Neural cell (in vitro differentiated cells): ENCODE data around the gene FAM163B. TPM values are rescaled to one million over a fixed set of nuclear protein-coding genes. Genes with fewer than 3 reads are reported as not detected.

Source experiments
- H2AFZ ChIP-seq: fragments of 200-600, 300-800 bp; sonication (generic), shearing (Covaris generic); 2 replicates; pipeline ENCODE4 v1.6.0; 2014; ENCODE audit warnings: low read depth, mild to moderate bottlenecking, antibody characterized with exemption, low read length, moderate library complexity
- H3F3A ChIP-seq: fragments of 200-600 bp; shearing (Covaris generic); 2 replicates; pipeline ENCODE4 v1.6.1; 2016; ENCODE audit warnings: mild to moderate bottlenecking, moderate library complexity, mixed read lengths, antibody characterized with exemption, low read length; ENCODE audit not compliant: insufficient read depth, poor library complexity, severe bottlenecking
- H3K27ac ChIP-seq: fragments of 200-600, 300-800 bp; sonication (generic), shearing (Covaris generic); 2 replicates; pipeline ENCODE4 v1.5.1; 2014; ENCODE audit warnings: mild to moderate bottlenecking, low read length, moderate library complexity
- H3K27me3 ChIP-seq: fragments of 300-800, 200-600 bp; sonication (generic), shearing (Covaris generic); 2 replicates; pipeline ENCODE4 v1.6.0; 2014; ENCODE audit warnings: mild to moderate bottlenecking, low read depth, low read length, moderate library complexity; ENCODE audit not compliant: insufficient read depth
- H3K36me3 ChIP-seq: fragments of 300-800, 200-600 bp; sonication (generic), shearing (Covaris generic); 2 replicates; pipeline ENCODE4 v1.5.1; 2014; ENCODE audit warnings: mild to moderate bottlenecking, antibody characterized with exemption, low read length, moderate library complexity; ENCODE audit not compliant: insufficient read depth
- H3K4me2 ChIP-seq: fragments of 300-800, 200-600 bp; sonication (generic), shearing (Covaris generic); 2 replicates; pipeline ENCODE4 v1.6.0; 2014; ENCODE audit warnings: mild to moderate bottlenecking, low read length
- H3K4me3 ChIP-seq: fragments of 300-800, 200-600 bp; sonication (generic), shearing (Covaris generic); 2 replicates; pipeline ENCODE4 v1.5.1; 2014; ENCODE audit warnings: mild to moderate bottlenecking, low read length, moderate library complexity
- H3K79me2 ChIP-seq: fragments of 200-600 bp; shearing (Covaris generic); replicated peaks from 2 replicates; pipeline ENCODE4 v1.6.0; 2014; ENCODE audit warnings: mild to moderate bottlenecking, low read length, moderate library complexity; ENCODE audit not compliant: insufficient read depth
- H3K9ac ChIP-seq: fragments of 300-800, 200-600 bp; sonication (generic), shearing (Covaris generic); 2 replicates; pipeline ENCODE4 v1.6.1; 2016; ENCODE audit warnings: mild to moderate bottlenecking, low read length, mixed read lengths
- H3K9me2 ChIP-seq: fragments of 200-600 bp; shearing (Covaris generic); 2 replicates; pipeline ENCODE4 v1.6.1; 2016; ENCODE audit warnings: mild to moderate bottlenecking, low read length, mixed read lengths; ENCODE audit not compliant: insufficient read depth
- H3K9me3 ChIP-seq: fragments of 200-600, 300-800 bp; sonication (generic), shearing (Covaris generic); 2 replicates; pipeline ENCODE4 v1.6.1; 2016; ENCODE audit warnings: mild to moderate bottlenecking, mixed run types, low read length, moderate library complexity, mixed read lengths
- H4K20me1 ChIP-seq: fragments of 200-600 bp; shearing (Covaris generic); 2 replicates; pipeline ENCODE4 v1.6.1; 2016; ENCODE audit warnings: mild to moderate bottlenecking, mixed run types; ENCODE audit not compliant: insufficient read depth
- CTCF ChIP-seq: fragments of 450-650 bp; IDR thresholded peaks from 2 replicates; pipeline ENCODE4 v1.5.1; 2014; ENCODE audit warnings: antibody characterized with exemption, mild to moderate bottlenecking, moderate library complexity; ENCODE audit not compliant: poor library complexity, severe bottlenecking
- EP300 ChIP-seq: fragments of 450-650 bp; conservative IDR thresholded peaks from 2 replicates; pipeline ENCODE4 v1.6.1; 2014; ENCODE audit warnings: antibody characterized with exemption, mild to moderate bottlenecking, moderate library complexity; ENCODE audit not compliant: poor library complexity, severe bottlenecking
- EZH2 ChIP-seq: fragments of 200-600, 300-800 bp; shearing (Covaris generic), sonication (generic); IDR thresholded peaks from 2 replicates; pipeline ENCODE4 v1.6.1; 2014; ENCODE audit warnings: antibody characterized with exemption, low read length, borderline replicate concordance, mild to moderate bottlenecking; ENCODE audit not compliant: insufficient read depth, poor library complexity, severe bottlenecking
- MXI1 ChIP-seq: fragments of 450-650 bp; conservative IDR thresholded peaks from 2 replicates; pipeline ENCODE4 v1.6.1; 2014; ENCODE audit warnings: antibody characterized with exemption, mild to moderate bottlenecking; ENCODE audit not compliant: poor library complexity, severe bottlenecking
- POLR2AphosphoS5 ChIP-seq: IDR thresholded peaks from 2 replicates; pipeline ENCODE4 v1.6.1; 2012
- RAD21 ChIP-seq: fragments of 450-650 bp; conservative IDR thresholded peaks from 2 replicates; pipeline ENCODE4 v1.6.1; 2014; ENCODE audit warnings: antibody characterized with exemption, mild to moderate bottlenecking, moderate library complexity
- REST ChIP-seq: IDR thresholded peaks from 2 replicates; pipeline ENCODE4 v1.6.1; 2012; ENCODE audit warnings: borderline replicate concordance
- SMC3 ChIP-seq: fragments of 450-650 bp; conservative IDR thresholded peaks from 2 replicates; pipeline ENCODE4 v1.6.1; 2014; ENCODE audit warnings: antibody characterized with exemption, mild to moderate bottlenecking, moderate library complexity; ENCODE audit not compliant: poor library complexity
- TAF1 ChIP-seq: IDR thresholded peaks from 2 replicates; pipeline ENCODE4 v1.6.1; 2012; ENCODE audit warnings: low read depth
- polyA plus RNA-seq: library from polyadenylated mRNA; depleted of rRNA; stranded (reverse); fragments of >200 nt; gene quantifications from 2 replicates; pipeline ENCODE4 v1.2.3, GENCODE V29; 2014

Gene FAM163B
- polyA plus RNA-seq, 1 donor from 2014 or later = 1.5 TPM

- H3K9me2 ChIP-seq = no peaks in the 10 kb centered on the region
- no peak overlapping the region for H3K9ac ChIP-seq
- H2AFZ ChIP-seq = no peak overlapping the region
- H3K36me3 ChIP-seq = no peaks in the 10 kb centered on the region
- no peak overlapping the region for H3K4me3 ChIP-seq
- H3K27me3 ChIP-seq = no peaks in the 10 kb centered on the region
- no peaks in the 10 kb centered on the region for H4K20me1 ChIP-seq
- H3K4me2 ChIP-seq = no peak overlapping the region
- TF ChIP-seq EP300 = no peak
- TF ChIP-seq RAD21 = no peak
- TF ChIP-seq EZH2 = no peak
- no peak for TF ChIP-seq CTCF
- TF ChIP-seq TAF1 = no peak
- no peak for TF ChIP-seq MXI1
- TF ChIP-seq SMC3 = no peak
- TF ChIP-seq POLR2AphosphoS5 = no peak
- no peak for TF ChIP-seq REST
- H3K9me3 ChIP-seq = no peaks in the 10 kb centered on the region
- H3F3A ChIP-seq = no peaks in the 10 kb centered on the region
- H3K27ac ChIP-seq = no peak overlapping the region
- H3K79me2 ChIP-seq = no peaks in the 10 kb centered on the region
These were observed 38.7 kb upstream of the FAM163B start for GRCh38 chr9:133647765-133648469.

GRCh38 chr9:133647148-133647547 lies 38.0 kb upstream of the FAM163B start:
- H3K4me2 ChIP-seq = no peak overlapping the region

More at GRCh38 chr9:133647148-133647547, 38.0 kb upstream of the FAM163B start:
- H3K9me3 ChIP-seq = no peaks in the 10 kb centered on the region
- H3K9ac ChIP-seq = no peak overlapping the region
- H3F3A ChIP-seq = no peaks in the 10 kb centered on the region
- no peaks in the 10 kb centered on the region for H3K79me2 ChIP-seq
- TF ChIP-seq POLR2AphosphoS5 (no peak), CTCF (no peak), TAF1 (no peak), REST (no peak), EP300 (no peak), RAD21 (no peak), MXI1 (no peak), SMC3 (no peak), EZH2 (no peak)
- no peaks in the 10 kb centered on the region for H3K9me2 ChIP-seq
- no peaks in the 10 kb centered on the region for H4K20me1 ChIP-seq
- H2AFZ ChIP-seq = no peak overlapping the region
- no peaks in the 10 kb centered on the region for H3K36me3 ChIP-seq
- H3K27me3 ChIP-seq = no peaks in the 10 kb centered on the region
- H3K27ac ChIP-seq = no peak overlapping the region
- H3K4me3 ChIP-seq = no peak overlapping the region
